Astrocyte of the hippocampus (primary cell): ENCODE data around the gene KRTAP5-1.

ENCODE experiments used
- DNase-seq: peaks from one replicate; pipeline ENCODE4 v3.0.0; 2011; ENCODE audit warnings: low read depth, low spot score

KRTAP5-1 gene

DNA sequence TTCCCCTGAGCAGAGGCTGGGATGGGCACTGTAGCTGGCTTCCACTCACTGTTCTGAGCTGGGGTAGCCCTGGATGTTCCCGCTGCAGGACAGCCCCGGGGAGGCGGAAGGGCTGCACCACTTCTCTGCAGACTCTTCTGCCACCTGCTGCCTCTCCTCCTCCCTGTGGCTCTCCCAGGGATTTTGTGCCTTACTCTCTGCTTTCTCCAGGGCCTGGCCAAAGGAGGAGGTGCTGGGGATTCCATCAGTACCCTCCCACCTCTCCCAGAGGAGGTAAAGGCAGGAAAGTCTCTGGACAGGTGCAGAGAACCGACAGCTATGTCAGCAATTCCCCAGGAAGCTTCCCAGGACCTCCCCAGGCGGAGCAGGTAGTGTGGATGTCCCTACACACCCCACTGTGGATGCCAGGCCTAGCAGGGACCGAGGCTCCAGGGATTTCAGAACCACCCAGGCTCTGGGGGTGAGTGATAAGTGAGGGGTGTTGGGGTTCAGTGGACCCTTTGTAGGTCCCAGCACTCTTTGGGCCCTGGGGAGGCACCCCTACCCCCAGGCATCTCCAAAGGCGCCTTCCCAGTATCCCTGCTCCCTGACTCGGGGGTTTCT lies 24.3 kb downstream of the KRTAP5-1 start:
- DNase-seq, result no peak

DNA sequence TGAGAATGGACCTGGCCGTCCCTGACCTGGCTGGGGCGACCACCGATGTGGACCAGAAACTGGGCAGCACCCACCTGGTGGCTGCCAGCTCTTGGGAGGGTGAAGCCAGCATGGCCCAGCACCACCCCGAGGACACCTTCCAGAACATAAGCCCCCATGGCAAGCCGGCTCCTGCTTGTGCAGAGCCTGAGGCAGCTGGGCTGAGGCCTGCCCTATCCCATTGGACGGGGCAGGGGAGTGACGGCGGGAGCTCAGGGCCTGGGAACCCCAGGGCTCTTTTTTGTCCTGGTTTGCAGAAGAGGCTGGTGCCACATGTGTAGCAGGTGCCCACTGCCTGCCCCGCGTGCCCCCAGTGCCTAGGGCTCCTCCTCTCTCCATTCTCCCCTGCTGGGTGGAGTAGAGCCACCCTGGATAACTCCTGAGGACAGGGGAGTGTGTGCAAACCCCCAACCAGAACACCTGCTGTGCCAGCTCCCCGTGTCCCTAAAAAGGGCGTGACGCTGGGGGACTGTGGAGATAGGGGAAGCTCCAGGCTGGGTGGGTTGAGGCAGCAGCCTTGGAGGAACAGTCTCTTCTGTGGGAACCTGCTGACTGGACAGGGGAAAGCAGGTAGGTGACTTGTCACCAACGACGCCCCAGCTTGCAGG lies 25.0 kb downstream of the KRTAP5-1 start:
- DNase-seq, result no peak

DNA sequence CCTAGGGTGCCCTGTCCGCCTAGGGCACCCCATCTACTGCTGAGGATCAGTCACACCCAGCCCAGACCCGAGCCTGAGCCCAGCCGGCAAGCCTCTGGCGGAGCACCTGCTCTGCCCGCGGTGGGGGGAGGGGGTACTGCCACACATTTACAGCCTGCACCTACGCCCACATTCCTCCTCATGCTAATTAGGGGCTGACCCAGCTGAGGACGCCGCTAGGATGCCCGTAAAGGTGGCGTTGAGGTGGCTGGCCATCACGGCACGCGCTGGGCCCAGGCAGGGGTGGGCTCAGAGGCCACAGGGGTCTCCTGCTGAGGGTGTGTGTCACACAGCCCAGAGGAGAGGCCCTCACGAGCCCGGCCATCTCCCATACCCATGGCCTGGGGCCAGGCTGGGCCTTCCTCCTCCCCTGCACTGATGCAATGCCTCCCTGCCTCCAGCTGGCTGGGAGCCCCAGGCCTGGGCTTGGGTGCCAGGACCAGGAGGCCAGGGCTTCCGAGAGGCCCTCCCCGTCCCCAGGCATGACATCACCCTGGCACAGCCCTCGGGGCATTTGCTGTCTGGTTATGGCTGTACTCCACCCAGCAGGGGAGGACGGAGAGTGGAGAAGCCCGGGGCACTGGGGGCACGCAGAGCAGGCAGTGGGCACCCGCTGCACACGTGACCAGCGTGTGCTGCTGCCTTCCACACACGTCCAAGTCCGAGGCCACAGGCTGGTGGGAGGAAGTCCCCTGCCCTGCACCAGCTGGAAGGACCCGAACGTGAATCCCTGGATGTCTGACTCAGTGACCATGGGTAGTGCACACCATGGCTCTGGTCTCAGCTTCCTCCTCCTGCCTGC lies 25.8 kb downstream of the KRTAP5-1 start:
- DNase-seq, result peak; percentile 93

DNA sequence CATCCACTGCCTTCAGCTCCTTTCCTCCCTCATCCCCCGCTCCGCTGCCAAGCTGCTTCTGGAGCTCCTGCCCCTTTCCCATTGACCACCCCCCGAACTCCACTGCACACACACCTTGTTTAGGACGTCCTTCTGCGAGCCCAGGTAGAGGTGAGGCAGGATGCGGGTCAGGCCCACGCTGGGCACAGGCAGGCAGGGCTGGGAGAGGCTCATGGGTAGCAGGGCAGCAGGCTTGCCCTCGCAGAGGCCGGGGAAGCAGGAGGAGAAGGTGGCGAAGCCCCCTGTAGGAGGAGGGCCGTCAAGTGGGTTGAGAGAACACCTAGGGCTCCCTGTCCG lies 26.3 kb downstream of the KRTAP5-1 start:
- DNase-seq, result no peak

DNA sequence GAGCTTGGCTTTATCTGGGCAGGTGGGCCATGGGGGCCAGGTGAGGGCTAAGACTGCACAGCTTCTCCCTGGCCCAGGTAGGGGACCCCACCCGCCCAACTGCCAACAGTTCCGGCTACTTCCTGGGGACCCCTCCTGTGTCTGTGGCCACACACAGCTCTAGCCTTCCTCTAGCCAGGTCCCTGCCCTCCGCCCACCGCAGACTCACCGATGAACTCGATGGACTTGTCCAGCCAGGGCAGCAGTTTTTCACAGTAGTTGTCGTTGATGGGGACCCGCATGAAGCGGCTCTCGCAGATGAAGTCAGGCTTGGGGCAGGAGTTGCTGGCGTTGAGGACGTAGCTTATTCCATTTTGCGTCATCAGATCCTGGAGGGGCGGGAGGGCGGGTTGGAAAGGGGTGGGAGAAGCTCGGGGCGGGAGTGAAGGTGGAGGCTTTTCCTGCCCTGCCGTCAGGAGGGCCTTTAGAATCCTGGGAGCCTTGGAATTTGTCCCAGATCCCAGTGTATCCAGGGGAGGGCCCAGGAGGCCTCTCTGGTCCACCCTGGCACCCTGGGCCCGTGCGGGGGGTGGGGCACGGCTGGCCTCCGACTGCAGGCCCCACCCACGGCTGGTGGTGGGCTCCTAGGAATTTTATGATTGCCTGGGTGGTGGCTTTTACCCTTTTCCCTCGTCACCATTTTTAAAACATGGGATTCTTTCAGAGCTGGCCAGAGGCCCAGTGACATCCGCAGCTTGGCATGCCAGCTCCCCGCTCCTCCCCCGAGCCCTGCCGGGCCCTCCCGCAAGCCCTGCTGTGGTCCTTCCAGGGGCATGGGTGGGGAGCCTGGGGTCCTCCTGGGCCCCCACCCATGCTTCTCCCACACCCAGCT lies 26.9 kb downstream of the KRTAP5-1 start:
- DNase-seq, result peak; percentile 93

DNA sequence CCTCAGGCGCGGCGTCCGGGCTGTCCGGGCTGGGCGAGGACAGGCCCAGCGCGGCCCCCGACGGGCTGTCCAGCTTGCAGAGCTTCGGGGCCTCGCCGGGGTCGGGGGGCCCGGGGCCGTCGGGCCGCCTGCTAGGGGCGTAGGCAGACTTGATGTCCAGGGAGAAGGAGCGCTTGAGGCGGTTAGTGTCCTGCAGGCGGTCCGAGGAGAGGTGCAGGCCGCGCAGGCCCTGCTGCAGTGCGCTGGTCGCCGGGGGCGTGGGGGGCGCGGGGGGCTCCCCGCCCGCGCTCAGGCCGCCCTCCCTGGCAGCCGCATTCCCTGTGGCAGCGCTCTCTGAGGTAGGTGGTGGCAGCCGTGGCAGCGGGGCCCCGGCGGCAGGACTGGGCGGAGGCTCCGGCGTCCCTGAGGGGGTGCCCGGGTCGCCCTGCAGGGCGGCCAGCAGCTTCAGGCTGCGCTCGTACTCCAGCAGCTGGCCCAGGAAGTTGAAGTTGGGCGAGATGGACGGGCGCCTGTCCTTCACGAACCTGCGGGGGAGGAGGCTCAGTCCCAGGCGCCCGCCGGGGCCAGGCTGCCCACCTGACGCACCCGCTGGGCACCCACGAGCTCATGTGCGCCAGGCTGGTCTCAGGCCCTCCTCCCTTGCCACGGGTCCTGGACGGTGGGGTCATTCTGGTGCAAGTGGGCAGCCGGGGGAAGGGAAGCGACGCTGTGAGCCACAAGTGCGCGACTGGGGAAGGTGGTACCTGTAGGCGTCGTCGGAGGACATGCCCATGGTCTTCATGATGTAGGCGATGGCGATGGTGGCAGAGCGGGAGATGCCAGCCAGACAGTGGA lies 27.8 kb downstream of the KRTAP5-1 start:
- no peak for DNase-seq

DNA sequence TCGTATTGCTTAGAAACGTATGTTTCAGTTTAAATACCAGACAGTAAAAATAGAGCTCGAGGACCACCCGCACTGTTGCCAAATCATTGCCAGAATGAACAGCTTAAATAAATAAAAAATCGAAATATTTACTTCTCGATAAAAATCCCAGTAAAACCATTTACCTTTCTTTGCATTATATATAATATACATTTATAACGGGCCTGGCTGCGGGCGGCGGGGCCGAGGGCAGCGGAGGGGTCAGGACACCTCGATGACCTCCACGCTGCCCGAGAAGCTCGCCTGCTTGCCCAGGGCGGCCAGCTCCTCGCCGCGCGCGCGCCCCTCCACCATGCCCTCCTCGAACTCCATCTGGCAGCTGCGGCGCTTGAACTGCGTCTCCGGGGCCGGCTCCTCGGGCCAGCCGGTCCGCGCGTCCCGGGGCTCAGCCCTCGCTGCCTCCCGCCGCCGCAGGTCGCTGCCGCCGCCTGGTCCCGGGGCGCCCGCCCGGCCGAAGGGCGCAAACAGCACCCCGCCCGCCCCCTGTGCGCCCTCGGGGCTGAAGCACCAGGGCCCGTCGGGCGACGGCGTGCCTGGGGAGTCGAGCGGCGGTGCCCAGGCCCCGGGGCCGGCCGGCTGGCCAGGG lies 28.7 kb downstream of the KRTAP5-1 start:
- DNase-seq, result no peak

DNA sequence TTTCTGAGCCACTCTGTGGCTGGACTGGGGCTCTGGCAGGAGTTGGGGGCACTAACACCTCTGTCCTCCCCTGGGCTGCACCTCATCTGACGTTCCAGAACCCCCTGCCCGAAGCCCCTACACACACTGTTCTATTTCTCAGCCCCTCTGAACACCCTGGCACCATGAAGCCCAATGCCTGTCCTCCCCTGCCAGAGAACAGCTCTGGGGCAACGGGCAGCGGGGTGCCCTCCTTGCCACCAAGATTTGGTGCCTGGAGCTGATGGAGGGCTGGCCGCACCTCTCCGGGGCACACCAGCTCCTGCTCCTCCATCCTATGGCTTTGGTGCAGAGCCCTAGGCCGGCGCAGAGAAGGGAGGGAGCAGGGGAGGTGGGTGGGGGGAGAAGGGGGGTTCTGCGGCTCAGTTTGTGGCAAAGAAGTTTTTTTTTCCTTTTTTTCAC lies 29.4 kb downstream of the KRTAP5-1 start:
- no peak for DNase-seq

- DNase-seq, result no peak
Observed at GRCh38 chr11:1554981-1555712, 29.9 kb downstream of the KRTAP5-1 start.

DNA sequence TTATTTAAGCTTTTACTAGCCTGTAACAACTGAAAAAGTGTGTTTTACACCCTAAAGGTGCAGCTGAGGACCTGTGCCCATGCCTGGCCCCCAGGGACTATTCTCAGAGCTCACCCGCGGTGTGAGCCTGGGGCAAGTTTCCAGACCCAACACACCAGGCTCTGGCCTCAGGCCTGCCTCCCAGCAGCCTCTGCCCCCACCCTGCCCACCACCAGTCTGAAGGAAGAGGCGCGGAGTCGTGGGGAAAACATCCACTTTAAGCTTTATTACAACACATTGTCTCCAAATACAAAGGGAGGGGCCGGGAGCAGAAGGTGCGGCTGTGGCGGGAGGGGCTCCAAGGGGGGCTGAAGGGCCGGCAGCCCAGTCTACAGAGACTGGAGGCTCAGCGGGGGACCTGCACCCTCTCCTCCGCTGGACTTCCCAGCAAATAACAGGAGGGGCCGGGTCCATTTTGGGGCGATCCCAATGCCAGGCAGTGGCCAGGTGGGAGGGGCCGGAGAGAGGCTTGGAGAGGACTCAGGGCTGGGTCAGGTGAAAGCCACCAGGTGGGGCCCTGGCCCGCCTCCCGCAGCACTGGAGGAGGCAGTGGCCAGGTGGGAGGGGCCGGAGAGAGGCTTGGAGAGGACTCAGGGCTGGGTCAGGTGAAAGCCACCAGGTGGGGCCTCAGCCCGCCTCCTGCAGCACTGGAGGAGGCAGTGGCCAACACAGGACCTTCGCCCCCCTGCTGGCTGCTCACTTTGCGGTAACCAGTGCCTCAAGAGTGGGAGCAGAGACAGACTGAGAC lies 31.1 kb downstream of the KRTAP5-1 start:
- DNase-seq, result no peak

DNA sequence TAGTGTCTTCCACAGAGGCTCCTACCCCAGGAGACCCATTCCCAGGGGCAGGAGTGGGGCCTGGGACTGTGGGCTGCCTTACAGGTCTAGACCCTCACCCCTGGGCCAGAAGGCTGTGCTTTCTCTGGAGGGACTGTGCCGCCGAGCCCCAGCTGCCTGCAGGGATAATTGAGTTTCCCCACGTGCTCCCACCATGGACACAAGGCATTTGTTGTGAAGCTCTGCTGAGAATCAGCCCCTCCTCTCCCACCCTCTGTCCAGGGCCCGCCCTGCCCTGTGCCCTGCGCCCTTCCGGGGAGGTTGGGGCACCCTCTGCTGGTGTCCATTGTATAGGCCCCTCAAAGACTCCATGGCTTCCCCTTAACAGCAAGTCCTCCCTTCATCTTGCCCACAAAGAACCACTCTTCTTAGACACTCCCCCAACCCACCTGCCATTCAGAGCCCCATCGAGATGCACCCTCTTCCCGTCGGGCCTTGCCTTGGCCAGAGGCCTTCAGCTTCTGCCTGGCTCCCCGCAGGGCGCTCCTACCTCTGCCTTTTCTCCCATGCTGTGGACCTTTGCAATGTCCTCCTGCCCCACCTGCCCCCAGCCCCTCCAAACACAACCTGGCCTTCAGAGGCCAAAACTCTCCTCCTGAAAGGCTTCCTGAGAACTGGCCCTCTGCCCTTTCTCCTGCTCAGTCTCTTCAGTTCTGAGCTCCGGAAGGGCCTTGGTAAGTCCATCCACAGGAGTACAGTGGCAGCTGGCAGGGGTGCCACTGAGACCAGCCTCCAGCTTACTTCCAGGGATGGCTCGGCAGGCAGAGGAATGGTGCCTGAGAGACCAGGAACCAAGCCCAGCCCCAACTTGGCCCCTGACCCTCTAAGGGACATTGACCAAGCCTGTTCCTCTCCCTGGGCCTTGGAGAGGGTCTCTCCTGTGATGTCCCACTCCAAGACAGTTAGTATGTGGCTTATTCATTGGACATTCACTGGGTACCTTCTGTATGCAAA lies 35.4 kb downstream of the KRTAP5-1 start:
- DNase-seq, result no peak

GRCh38 chr11:1548221-1549070 lies 36.6 kb downstream of the KRTAP5-1 start:
- peak; percentile 73 for DNase-seq

DNA sequence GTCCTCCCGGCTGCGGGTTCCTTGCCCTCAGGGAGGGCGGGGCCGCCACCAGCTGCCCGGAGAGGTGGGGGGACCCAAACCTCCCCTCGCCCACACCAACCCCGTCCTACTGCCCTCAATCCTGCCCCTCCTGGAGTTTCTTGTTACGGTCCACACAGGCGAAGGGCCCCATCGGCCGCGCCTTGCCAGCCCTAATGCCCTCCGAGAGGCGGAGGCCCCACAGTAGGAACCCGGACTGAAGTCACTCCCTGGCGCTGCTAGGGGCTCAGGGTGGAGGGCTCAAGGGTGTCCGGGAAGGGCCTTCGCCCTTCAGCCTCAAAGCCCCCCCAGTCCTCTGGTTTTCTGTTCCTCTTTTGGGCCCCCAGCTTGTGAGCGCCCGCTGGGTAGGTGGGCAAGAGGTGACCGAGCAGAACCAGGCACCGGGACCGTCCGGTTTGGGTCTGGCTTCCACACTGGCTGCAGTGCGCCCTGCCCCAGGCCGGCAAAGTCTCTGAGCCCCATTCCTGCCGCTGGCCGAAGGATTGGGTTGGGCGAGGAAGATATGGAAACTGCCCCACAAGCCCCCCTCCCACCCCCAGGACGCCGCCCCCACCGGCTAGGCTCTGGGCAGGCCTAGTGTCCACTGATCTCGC lies 37.5 kb downstream of the KRTAP5-1 start:
- DNase-seq, result no peak

- peak; percentile 77 for DNase-seq
Observed at GRCh38 chr11:1546536-1547466, 38.3 kb downstream of the KRTAP5-1 start.

DNA sequence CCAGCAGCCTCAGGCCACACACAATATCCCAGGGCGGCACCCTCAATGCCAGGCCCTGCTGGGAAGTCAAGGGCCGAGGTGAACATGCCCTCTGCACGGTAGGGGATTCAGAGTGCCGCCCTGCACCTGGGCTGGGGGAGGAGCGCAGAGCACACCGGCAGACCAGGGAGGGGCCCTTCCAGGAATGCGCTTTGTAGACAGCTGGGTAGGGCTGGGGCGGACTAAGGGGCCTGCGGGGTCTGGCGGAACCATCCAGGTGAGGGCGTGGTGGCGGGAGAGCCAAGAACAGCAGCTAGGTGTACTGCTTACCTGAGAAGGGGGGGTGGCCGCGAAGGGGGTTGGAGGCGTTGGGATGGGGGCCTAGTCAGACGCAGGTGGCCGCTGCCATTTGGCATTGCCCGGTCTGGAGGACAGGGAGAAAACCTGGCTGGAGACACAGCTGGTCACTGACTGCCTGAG lies 39.0 kb downstream of the KRTAP5-1 start:
- DNase-seq, result no peak
